ENCODE data around the gene CD300LF.

The CD300LF gene

GRCh38 chr17:74730491-74731346 is 18.0 kb upstream of the CD300LF start:
- H3K4me3 ChIP-seq (ENCODE audit: low read length): no peak overlapping the region
- no peak for DNase-seq (ENCODE audit: low read depth)
- no peak for TF ChIP-seq CTCF (IDR thresholded peaks at IDR 0.05; ENCODE audit: insufficient read depth, low read depth, low read length, missing control alignments)

GRCh38 chr17:74729866-74730265 is 17.1 kb upstream of the CD300LF start:
- TF ChIP-seq CTCF (IDR thresholded peaks at IDR 0.05; ENCODE audit: insufficient read depth, low read depth, low read length, missing control alignments): no peak
- no peak for DNase-seq (ENCODE audit: low read depth)
- H3K4me3 ChIP-seq (ENCODE audit: low read length): no peak overlapping the region

GRCh38 chr17:74729368-74729767 is 16.6 kb upstream of the CD300LF start:
- no peak for DNase-seq (ENCODE audit: low read depth)
- no peak for TF ChIP-seq CTCF (IDR thresholded peaks at IDR 0.05; ENCODE audit: insufficient read depth, low read depth, low read length, missing control alignments)
- H3K4me3 ChIP-seq (ENCODE audit: low read length): no peak overlapping the region

GRCh38 chr17:74728702-74729075 is 16.0 kb upstream of the CD300LF start:
- no peak overlapping the region for H3K4me3 ChIP-seq (ENCODE audit: low read length)
- TF ChIP-seq CTCF (IDR thresholded peaks at IDR 0.05; ENCODE audit: insufficient read depth, low read depth, low read length, missing control alignments): no peak
- DNase-seq (ENCODE audit: low read depth): no peak

- no peak for TF ChIP-seq CTCF (IDR thresholded peaks at IDR 0.05; ENCODE audit: insufficient read depth, low read depth, low read length, missing control alignments)
- no peak overlapping the region for H3K4me3 ChIP-seq (ENCODE audit: low read length)
- DNase-seq (ENCODE audit: low read depth): no peak
Observed at GRCh38 chr17:74728033-74728701, 15.4 kb upstream of the CD300LF start.

GRCh38 chr17:74725111-74725510 is 12.4 kb upstream of the CD300LF start:
- no peak for TF ChIP-seq CTCF (IDR thresholded peaks at IDR 0.05; ENCODE audit: insufficient read depth, low read depth, low read length, missing control alignments)
- H3K4me3 ChIP-seq (ENCODE audit: low read length): no peak overlapping the region
- DNase-seq (ENCODE audit: low read depth): no peak

Data from epithelial cell of esophagus (primary cell).